Parathyroid adenoma (tissue), 2 donors: Measurements from ENCODE around the gene HIC1.

Source experiments
- H2AFZ ChIP-seq: fragments of 300-600 bp; sonication (generic); one replicate; pipeline ENCODE4 v1.7.0; 2017; ENCODE audit warnings: antibody characterized with exemption, mild to moderate bottlenecking
- H3K27ac ChIP-seq: fragments of 300-600 bp; sonication (generic); one replicate; pipeline ENCODE4 v1.7.0; 2017
- H3K27me3 ChIP-seq: fragments of 300-600 bp; sonication (generic); one replicate; pipeline ENCODE4 v1.7.0; 2017; ENCODE audit warnings: low read length; ENCODE audit not compliant: control insufficient read depth, insufficient read depth
- H3K36me3 ChIP-seq: fragments of 300-600 bp; sonication (generic); one replicate; pipeline ENCODE4 v1.7.0; 2017; ENCODE audit warnings: low read length; ENCODE audit not compliant: control insufficient read depth, insufficient read depth
- H3K4me1 ChIP-seq: fragments of 300-600 bp; sonication (generic); one replicate; pipeline ENCODE4 v1.7.0; 2017; ENCODE audit warnings: control low read depth
- H3K4me2 ChIP-seq: fragments of 300-600 bp; sonication (generic); one replicate; pipeline ENCODE4 v1.7.0; 2017; ENCODE audit warnings: low read length
- H3K4me3 ChIP-seq: fragments of 300-600 bp; sonication (generic); one replicate; pipeline ENCODE4 v1.7.0; 2017; ENCODE audit warnings: low read depth, low read length
- H3K79me2 ChIP-seq: fragments of 300-600 bp; sonication (generic); one replicate; pipeline ENCODE4 v1.7.0; 2017; ENCODE audit warnings: control low read depth
- H3K9ac ChIP-seq: fragments of 300-600 bp; sonication (generic); one replicate; pipeline ENCODE4 v1.7.0; 2017; ENCODE audit warnings: mild to moderate bottlenecking
- H3K9me3 ChIP-seq: fragments of 300-600 bp; sonication (generic); one replicate; pipeline ENCODE4 v1.7.0; 2017; ENCODE audit warnings: low read length; ENCODE audit not compliant: control insufficient read depth
- CTCF ChIP-seq: fragments of 300-600 bp; sonication (generic); IDR thresholded peaks from one replicate; pipeline ENCODE4 v1.7.0; 2017; ENCODE audit warnings: antibody characterized with exemption, mild to moderate bottlenecking
- donor health status: primary hyperparathyroidism.

The HIC1 gene

GRCh38 chr17:2082003-2082781 lies 27.3 kb downstream of the HIC1 start:
- Histone ChIP-seq H3K4me1 (peaks cover 11% of the 10 kb centered on the region), H3K27me3 (no peaks in the 10 kb centered on the region), H3K4me2 (no peak overlapping the region), H2AFZ (no peak overlapping the region), H3K36me3 (no peaks in the 10 kb centered on the region), H3K27ac (no peak overlapping the region), H3K9me3 (no peaks in the 10 kb centered on the region), H3K9ac (no peak overlapping the region), H3K4me3 (no peak overlapping the region), H3K79me2 (no peaks in the 10 kb centered on the region)
- TF ChIP-seq CTCF: no peak

GRCh38 chr17:2083613-2084035 lies 28.7 kb downstream of the HIC1 start:
- no peaks in the 10 kb centered on the region for H3K79me2 ChIP-seq
- no peak overlapping the region for H3K4me2 ChIP-seq
- H3K4me3 ChIP-seq: no peak overlapping the region
- peaks cover 11% of the 10 kb centered on the region for H3K4me1 ChIP-seq
- no peaks in the 10 kb centered on the region for H3K36me3 ChIP-seq
- no peak for TF ChIP-seq CTCF
- H3K27ac ChIP-seq: peak overlapping the region; percentile 75
- no peak overlapping the region for H2AFZ ChIP-seq
- H3K9ac ChIP-seq: no peak overlapping the region
- H3K9me3 ChIP-seq: no peaks in the 10 kb centered on the region
- H3K27me3 ChIP-seq: no peaks in the 10 kb centered on the region

- H3K27me3 ChIP-seq: no peaks in the 10 kb centered on the region
- H3K79me2 ChIP-seq: no peaks in the 10 kb centered on the region
- no peaks in the 10 kb centered on the region for H3K36me3 ChIP-seq
- no peak for TF ChIP-seq CTCF
- H3K4me3 ChIP-seq: no peak overlapping the region
- peaks cover 17% of the 10 kb centered on the region for H3K4me1 ChIP-seq
- peak overlapping the region; percentile 75 for H3K27ac ChIP-seq
- no peaks in the 10 kb centered on the region for H3K9me3 ChIP-seq
- no peak overlapping the region for H3K4me2 ChIP-seq
- no peak overlapping the region for H3K9ac ChIP-seq
- no peak overlapping the region for H2AFZ ChIP-seq
These were observed 29.3 kb downstream of the HIC1 start for GRCh38 chr17:2084036-2084765.

- Histone ChIP-seq H3K9me3 (no peaks in the 10 kb centered on the region), H3K36me3 (no peaks in the 10 kb centered on the region), H3K27ac (peak overlapping the region; percentile 75), H2AFZ (no peak overlapping the region), H3K79me2 (no peaks in the 10 kb centered on the region), H3K9ac (no peak overlapping the region), H3K4me1 (peaks cover 22% of the 10 kb centered on the region), H3K4me2 (no peak overlapping the region), H3K27me3 (no peaks in the 10 kb centered on the region), H3K4me3 (no peak overlapping the region)
- TF ChIP-seq CTCF: no peak
These were observed 30.1 kb downstream of the HIC1 start for GRCh38 chr17:2084766-2085647.
